Measurements from ENCODE around the gene CHST11.

CHST11 gene

DNA sequence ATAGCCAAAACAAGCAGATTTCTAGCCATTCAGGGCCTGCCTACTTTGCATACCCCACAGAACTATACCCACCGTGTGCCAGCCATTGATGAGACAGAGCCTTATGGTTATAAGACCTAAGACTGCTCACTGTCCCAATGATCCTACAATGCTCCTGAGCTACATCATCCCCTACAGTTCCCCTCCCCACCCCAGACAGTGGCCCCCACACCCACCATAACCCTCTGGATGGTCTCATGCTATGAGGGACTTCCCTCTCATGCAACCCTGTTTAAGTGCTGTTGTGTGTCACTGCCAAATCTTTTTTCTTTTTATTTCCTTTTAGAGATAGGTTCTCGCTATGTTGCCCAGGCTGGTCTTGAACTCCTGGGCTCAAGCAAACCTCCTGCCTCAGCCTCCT, 75.9 kb downstream of the CHST11 start:
- Histone ChIP-seq H3K27ac (ENCODE audit: low read depth, low read length) (no peak overlapping the region), H3K9me3 (ENCODE audit: control insufficient read depth in 1 of 2, low read length in 2 of 2) (no peaks in the 10 kb centered on the region), H3K27me3 (ENCODE audit: control insufficient read depth in 1 of 2, insufficient read depth in 2 of 2, low read length in 2 of 2) (no peaks in the 10 kb centered on the region), H3K9ac (ENCODE audit: low read depth in 1 of 2, low read length in 2 of 2) (no peak overlapping the region), H3K4me3 (ENCODE audit: low read depth in 1 of 2, low read length in 2 of 2) (no peak overlapping the region), H3K36me3 (ENCODE audit: control insufficient read depth in 1 of 2, insufficient read depth in 2 of 2, low read length in 2 of 2) (no peaks in the 10 kb centered on the region), H3K4me1 (ENCODE audit: control insufficient read depth in 1 of 2, insufficient read depth in 2 of 2, low read length in 2 of 2) (no peaks in the 10 kb centered on the region)

GRCh38 chr12:104533134-104533533, 76.4 kb downstream of the CHST11 start:
- Histone ChIP-seq H3K9ac (ENCODE audit: low read depth in 1 of 2, low read length in 2 of 2) (no peak overlapping the region), H3K4me1 (ENCODE audit: control insufficient read depth in 1 of 2, insufficient read depth in 2 of 2, low read length in 2 of 2) (no peaks in the 10 kb centered on the region), H3K4me3 (ENCODE audit: low read depth in 1 of 2, low read length in 2 of 2) (no peak overlapping the region), H3K36me3 (ENCODE audit: control insufficient read depth in 1 of 2, insufficient read depth in 2 of 2, low read length in 2 of 2) (no peaks in the 10 kb centered on the region), H3K27ac (ENCODE audit: low read depth, low read length) (no peak overlapping the region), H3K27me3 (ENCODE audit: control insufficient read depth in 1 of 2, insufficient read depth in 2 of 2, low read length in 2 of 2) (no peaks in the 10 kb centered on the region), H3K9me3 (ENCODE audit: control insufficient read depth in 1 of 2, low read length in 2 of 2) (no peaks in the 10 kb centered on the region)

DNA sequence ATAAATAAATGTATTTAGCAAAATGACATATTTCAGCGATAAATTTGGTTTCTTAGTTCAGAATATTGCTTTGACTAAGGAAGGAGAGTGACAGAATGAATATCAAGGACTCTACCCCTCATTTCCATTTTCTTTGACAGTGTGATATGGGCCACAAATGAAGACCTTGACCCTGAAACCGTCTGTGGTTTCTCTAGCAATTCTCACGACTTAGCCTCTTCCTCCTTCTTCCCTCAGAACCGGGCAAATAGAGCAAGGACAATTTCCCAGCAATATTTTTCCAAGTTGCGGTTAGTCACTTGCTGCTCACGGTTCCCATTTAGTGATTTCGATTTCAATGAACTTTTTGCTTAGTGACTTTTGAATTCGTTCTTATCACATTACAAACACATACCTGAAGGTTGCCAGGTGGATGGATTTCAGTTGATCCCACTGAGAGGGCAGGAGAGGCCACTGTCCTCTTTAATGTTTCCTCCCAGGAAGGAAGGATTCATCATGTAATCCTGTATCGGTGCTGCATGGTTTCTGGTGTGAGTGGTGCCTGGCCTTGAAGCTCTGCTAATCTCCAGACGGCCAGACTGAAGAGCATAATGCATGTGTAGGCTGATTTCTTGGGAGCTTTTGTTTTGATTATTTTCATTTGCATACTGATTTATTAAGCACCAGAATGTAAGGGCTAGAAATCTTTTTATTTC, 77.6 kb downstream of the CHST11 start:
- no peaks in the 10 kb centered on the region for H3K36me3 ChIP-seq (ENCODE audit: control insufficient read depth in 1 of 2, insufficient read depth in 2 of 2, low read length in 2 of 2)
- H3K27ac ChIP-seq (ENCODE audit: low read depth, low read length) = no peak overlapping the region
- no peaks in the 10 kb centered on the region for H3K4me1 ChIP-seq (ENCODE audit: control insufficient read depth in 1 of 2, insufficient read depth in 2 of 2, low read length in 2 of 2)
- H3K4me3 ChIP-seq (ENCODE audit: low read depth in 1 of 2, low read length in 2 of 2) = no peak overlapping the region
- no peaks in the 10 kb centered on the region for H3K9me3 ChIP-seq (ENCODE audit: control insufficient read depth in 1 of 2, low read length in 2 of 2)
- no peak overlapping the region for H3K9ac ChIP-seq (ENCODE audit: low read depth in 1 of 2, low read length in 2 of 2)
- no peaks in the 10 kb centered on the region for H3K27me3 ChIP-seq (ENCODE audit: control insufficient read depth in 1 of 2, insufficient read depth in 2 of 2, low read length in 2 of 2)

DNA sequence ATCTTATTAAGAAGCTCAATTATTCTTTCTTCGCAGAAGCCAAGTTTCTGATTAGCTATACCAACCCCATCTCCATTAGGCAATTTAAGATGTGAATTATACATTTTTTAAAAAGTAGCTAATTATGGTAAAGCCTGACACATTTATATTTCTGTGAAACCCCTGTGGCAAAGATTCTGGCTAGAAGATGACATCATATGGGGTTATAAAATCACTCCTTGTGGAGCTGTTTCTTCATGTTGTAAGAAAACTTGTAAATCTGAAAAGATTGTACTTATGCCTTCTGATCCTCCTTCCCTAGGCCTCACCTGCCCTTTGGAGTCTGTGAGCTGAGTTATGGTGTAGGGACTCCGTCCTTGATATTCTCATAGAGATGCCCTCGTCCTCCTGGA, 78.1 kb downstream of the CHST11 start:
- H3K4me3 ChIP-seq (ENCODE audit: low read depth in 1 of 2, low read length in 2 of 2) = no peak overlapping the region
- H3K27me3 ChIP-seq (ENCODE audit: control insufficient read depth in 1 of 2, insufficient read depth in 2 of 2, low read length in 2 of 2) = no peaks in the 10 kb centered on the region
- H3K9me3 ChIP-seq (ENCODE audit: control insufficient read depth in 1 of 2, low read length in 2 of 2) = no peaks in the 10 kb centered on the region
- H3K36me3 ChIP-seq (ENCODE audit: control insufficient read depth in 1 of 2, insufficient read depth in 2 of 2, low read length in 2 of 2) = no peaks in the 10 kb centered on the region
- no peak overlapping the region for H3K9ac ChIP-seq (ENCODE audit: low read depth in 1 of 2, low read length in 2 of 2)
- no peak overlapping the region for H3K27ac ChIP-seq (ENCODE audit: low read depth, low read length)
- H3K4me1 ChIP-seq (ENCODE audit: control insufficient read depth in 1 of 2, insufficient read depth in 2 of 2, low read length in 2 of 2) = no peaks in the 10 kb centered on the region

GRCh38 chr12:104535369-104535768, 78.6 kb downstream of the CHST11 start:
- Histone ChIP-seq H3K27me3 (ENCODE audit: control insufficient read depth in 1 of 2, insufficient read depth in 2 of 2, low read length in 2 of 2) (no peaks in the 10 kb centered on the region), H3K9ac (ENCODE audit: low read depth in 1 of 2, low read length in 2 of 2) (no peak overlapping the region), H3K4me1 (ENCODE audit: control insufficient read depth in 1 of 2, insufficient read depth in 2 of 2, low read length in 2 of 2) (no peaks in the 10 kb centered on the region), H3K4me3 (ENCODE audit: low read depth in 1 of 2, low read length in 2 of 2) (no peak overlapping the region), H3K9me3 (ENCODE audit: control insufficient read depth in 1 of 2, low read length in 2 of 2) (no peaks in the 10 kb centered on the region), H3K27ac (ENCODE audit: low read depth, low read length) (no peak overlapping the region), H3K36me3 (ENCODE audit: control insufficient read depth in 1 of 2, insufficient read depth in 2 of 2, low read length in 2 of 2) (no peaks in the 10 kb centered on the region)

- no peak overlapping the region for H3K4me3 ChIP-seq (ENCODE audit: low read depth in 1 of 2, low read length in 2 of 2)
- no peak overlapping the region for H3K9ac ChIP-seq (ENCODE audit: low read depth in 1 of 2, low read length in 2 of 2)
- H3K27ac ChIP-seq (ENCODE audit: low read depth, low read length) = no peak overlapping the region
- no peaks in the 10 kb centered on the region for H3K27me3 ChIP-seq (ENCODE audit: control insufficient read depth in 1 of 2, insufficient read depth in 2 of 2, low read length in 2 of 2)
- no peaks in the 10 kb centered on the region for H3K4me1 ChIP-seq (ENCODE audit: control insufficient read depth in 1 of 2, insufficient read depth in 2 of 2, low read length in 2 of 2)
- no peaks in the 10 kb centered on the region for H3K9me3 ChIP-seq (ENCODE audit: control insufficient read depth in 1 of 2, low read length in 2 of 2)
- no peaks in the 10 kb centered on the region for H3K36me3 ChIP-seq (ENCODE audit: control insufficient read depth in 1 of 2, insufficient read depth in 2 of 2, low read length in 2 of 2)
Measured at GRCh38 chr12:104536841-104537240, 80.1 kb downstream of the CHST11 start.

- no peaks in the 10 kb centered on the region for H3K36me3 ChIP-seq (ENCODE audit: control insufficient read depth in 1 of 2, insufficient read depth in 2 of 2, low read length in 2 of 2)
- H3K4me1 ChIP-seq (ENCODE audit: control insufficient read depth in 1 of 2, insufficient read depth in 2 of 2, low read length in 2 of 2) = no peaks in the 10 kb centered on the region
- H3K9me3 ChIP-seq (ENCODE audit: control insufficient read depth in 1 of 2, low read length in 2 of 2) = no peaks in the 10 kb centered on the region
- no peak overlapping the region for H3K9ac ChIP-seq (ENCODE audit: low read depth in 1 of 2, low read length in 2 of 2)
- no peak overlapping the region for H3K4me3 ChIP-seq (ENCODE audit: low read depth in 1 of 2, low read length in 2 of 2)
- no peaks in the 10 kb centered on the region for H3K27me3 ChIP-seq (ENCODE audit: control insufficient read depth in 1 of 2, insufficient read depth in 2 of 2, low read length in 2 of 2)
- H3K27ac ChIP-seq (ENCODE audit: low read depth, low read length) = no peak overlapping the region
Measured at GRCh38 chr12:104538056-104538455, 81.3 kb downstream of the CHST11 start.

GRCh38 chr12:104538891-104539462, 82.2 kb downstream of the CHST11 start:
- H3K9ac ChIP-seq (ENCODE audit: low read depth in 1 of 2, low read length in 2 of 2) = no peak overlapping the region
- no peak overlapping the region for H3K27ac ChIP-seq (ENCODE audit: low read depth, low read length)
- H3K4me3 ChIP-seq (ENCODE audit: low read depth in 1 of 2, low read length in 2 of 2) = no peak overlapping the region
- H3K36me3 ChIP-seq (ENCODE audit: control insufficient read depth in 1 of 2, insufficient read depth in 2 of 2, low read length in 2 of 2) = no peaks in the 10 kb centered on the region
- H3K4me1 ChIP-seq (ENCODE audit: control insufficient read depth in 1 of 2, insufficient read depth in 2 of 2, low read length in 2 of 2) = no peaks in the 10 kb centered on the region
- no peaks in the 10 kb centered on the region for H3K27me3 ChIP-seq (ENCODE audit: control insufficient read depth in 1 of 2, insufficient read depth in 2 of 2, low read length in 2 of 2)
- no peaks in the 10 kb centered on the region for H3K9me3 ChIP-seq (ENCODE audit: control insufficient read depth in 1 of 2, low read length in 2 of 2)

- no peaks in the 10 kb centered on the region for H3K27me3 ChIP-seq (ENCODE audit: control insufficient read depth in 1 of 2, insufficient read depth in 2 of 2, low read length in 2 of 2)
- H3K36me3 ChIP-seq (ENCODE audit: control insufficient read depth in 1 of 2, insufficient read depth in 2 of 2, low read length in 2 of 2) = no peaks in the 10 kb centered on the region
- H3K4me1 ChIP-seq (ENCODE audit: control insufficient read depth in 1 of 2, insufficient read depth in 2 of 2, low read length in 2 of 2) = peaks cover 0 to 3% of the 10 kb centered on the region in 2 donors
- no peak overlapping the region for H3K4me3 ChIP-seq (ENCODE audit: low read depth in 1 of 2, low read length in 2 of 2)
- H3K9me3 ChIP-seq (ENCODE audit: control insufficient read depth in 1 of 2, low read length in 2 of 2) = no peaks in the 10 kb centered on the region
- no peak overlapping the region for H3K27ac ChIP-seq (ENCODE audit: low read depth, low read length)
- H3K9ac ChIP-seq (ENCODE audit: low read depth in 1 of 2, low read length in 2 of 2) = no peak overlapping the region
Measured at GRCh38 chr12:104544836-104545235, 88.1 kb downstream of the CHST11 start.

GRCh38 chr12:104546575-104546974, 89.8 kb downstream of the CHST11 start:
- no peak overlapping the region for H3K27ac ChIP-seq (ENCODE audit: low read depth, low read length)
- H3K4me3 ChIP-seq (ENCODE audit: low read depth in 1 of 2, low read length in 2 of 2) = no peak overlapping the region
- peaks cover 0 to 3% of the 10 kb centered on the region in 2 donors for H3K4me1 ChIP-seq (ENCODE audit: control insufficient read depth in 1 of 2, insufficient read depth in 2 of 2, low read length in 2 of 2)
- H3K36me3 ChIP-seq (ENCODE audit: control insufficient read depth in 1 of 2, insufficient read depth in 2 of 2, low read length in 2 of 2) = no peaks in the 10 kb centered on the region
- no peaks in the 10 kb centered on the region for H3K9me3 ChIP-seq (ENCODE audit: control insufficient read depth in 1 of 2, low read length in 2 of 2)
- H3K27me3 ChIP-seq (ENCODE audit: control insufficient read depth in 1 of 2, insufficient read depth in 2 of 2, low read length in 2 of 2) = no peaks in the 10 kb centered on the region
- H3K9ac ChIP-seq (ENCODE audit: low read depth in 1 of 2, low read length in 2 of 2) = no peak overlapping the region
